Activated T-cell treated with anti-CD3 and anti-CD28 coated beads, Interleukin-2, amount 50 U/mL, for 72 hours (primary cell): Measurements from ENCODE around the gene GMIP. TPM values are rescaled to one million over a fixed set of nuclear protein-coding genes. Genes with fewer than 3 reads are reported as not detected.

Source experiments
- ATAC-seq, 2 donors: fragments of 150-1000 bp; cut with Tn5 transposase; replicated peaks in 1 of 2; 2 replicates each; pipeline ENCODE4 v1.10.0; 2021; ENCODE audit warnings: moderate library complexity in 2 of 2, mild to moderate bottlenecking in 1 of 2
- DNase-seq, 2 donors: peaks; one replicate each; pipeline ENCODE4 v3.0.0; 2021 to 2022; ENCODE audit warnings: mixed read lengths in 1 of 2
- H3K27ac Mint-ChIP-seq: one replicate; pipeline ENCODE4 v1.8.0; 2022; ENCODE audit warnings: mild to moderate bottlenecking, moderate library complexity, mixed read lengths
- H3K27me3 Mint-ChIP-seq: one replicate; pipeline ENCODE4 v1.8.0; 2022; ENCODE audit warnings: low read depth, mixed read lengths
- H3K36me3 Mint-ChIP-seq, 2 donors: one replicate each; pipeline ENCODE4 v1.8.0; 2022; ENCODE audit warnings: mixed read lengths in 2 of 2, mild to moderate bottlenecking in 1 of 2; ENCODE audit not compliant: insufficient read depth in 2 of 2
- H3K4me1 Mint-ChIP-seq: one replicate; pipeline ENCODE4 v1.8.0; 2022; ENCODE audit warnings: low read depth, mixed read lengths
- H3K4me3 Mint-ChIP-seq, 2 donors: one replicate each; pipeline ENCODE4 v1.8.0; 2022; ENCODE audit warnings: mild to moderate bottlenecking in 2 of 2, mixed read lengths in 2 of 2, moderate library complexity in 2 of 2
- H3K9me3 Mint-ChIP-seq, 2 donors: one replicate each; pipeline ENCODE4 v1.8.0; 2022; ENCODE audit warnings: mixed read lengths in 2 of 2
- total RNA-seq, 2 donors: library from RNA; stranded (reverse); gene quantifications; one replicate each; pipeline ENCODE4 v1.2.3, GENCODE V29; 2022

GMIP gene
- total RNA-seq, 2 donors from 2014 or later = 96.4 to 99.8 TPM

DNA sequence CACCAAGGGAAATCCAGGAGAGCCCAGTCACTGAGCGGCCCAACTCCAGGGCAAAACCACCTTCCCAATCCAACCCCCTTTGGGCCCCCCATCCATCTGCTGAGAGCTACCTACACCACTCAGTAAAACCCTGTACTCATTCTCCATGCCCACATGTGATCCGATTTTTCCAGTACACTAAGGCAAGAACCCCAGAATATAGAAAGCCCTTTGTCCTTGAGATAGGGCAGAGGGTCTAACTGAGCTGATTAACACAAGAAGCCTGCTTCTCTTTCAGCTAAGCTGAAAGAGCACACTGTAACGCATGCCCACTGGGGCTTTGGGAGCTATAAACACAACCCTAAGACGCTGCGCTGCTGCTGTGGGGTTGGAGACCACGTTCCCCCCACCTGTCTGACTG is 61.0 kb downstream of the GMIP start:
- Mint-ChIP-seq H3K4me3 (no peak overlapping the region), H3K4me1 (peaks cover 17% of the 10 kb centered on the region), H3K27me3 (no peaks in the 10 kb centered on the region), H3K9me3 (no peaks in the 10 kb centered on the region), H3K36me3 (peaks cover 3% of the 10 kb centered on the region in 2 donors), H3K27ac (peak overlapping the region; percentile 43)
- no peak for ATAC-seq
- no peak for DNase-seq

DNA sequence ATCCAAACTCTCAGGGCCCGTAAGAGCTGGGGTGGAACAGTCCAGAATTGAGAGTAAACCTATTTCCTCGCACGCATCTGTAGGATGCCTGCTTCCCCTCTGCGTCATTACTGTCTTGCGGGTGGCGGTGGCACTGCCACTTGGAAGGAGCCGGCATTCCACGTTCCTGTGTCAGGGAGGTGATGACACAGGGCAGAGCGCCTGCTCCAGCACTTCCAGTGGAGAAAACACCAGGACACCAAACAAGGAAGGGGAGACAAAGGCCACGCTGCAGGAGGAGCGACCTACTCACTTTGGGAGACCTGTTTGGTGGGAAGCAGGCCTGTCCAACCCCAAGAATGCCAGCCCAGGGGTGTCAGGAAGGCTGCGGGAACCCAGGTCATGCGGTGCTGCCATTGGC is 62.1 kb downstream of the GMIP start:
- Mint-ChIP-seq H3K4me3 (no peak overlapping the region), H3K9me3 (no peaks in the 10 kb centered on the region), H3K4me1 (peaks cover 17% of the 10 kb centered on the region), H3K27ac (no peak overlapping the region), H3K36me3 (peaks cover 3% of the 10 kb centered on the region in 2 donors), H3K27me3 (no peaks in the 10 kb centered on the region)
- no peak for DNase-seq
- no peak for ATAC-seq

DNA sequence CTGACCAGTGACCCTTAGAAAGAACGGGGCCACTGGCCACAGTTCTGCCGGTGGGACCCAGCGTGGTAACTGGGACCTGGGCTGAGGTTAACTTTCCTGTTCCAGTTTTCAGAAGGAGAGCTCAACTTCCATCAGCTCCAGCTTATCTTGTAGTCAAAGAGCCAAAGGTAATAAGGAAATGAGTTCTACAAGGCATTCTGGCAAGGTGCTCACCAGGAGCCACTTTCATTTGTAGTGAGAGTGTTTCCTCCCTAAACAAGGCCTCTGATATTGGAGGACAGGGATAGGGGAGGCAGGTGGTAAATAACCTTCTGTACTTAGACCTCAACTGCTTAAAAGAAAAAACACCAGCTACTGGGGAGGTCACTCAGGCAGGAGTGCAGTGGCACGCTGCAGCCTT is 63.0 kb downstream of the GMIP start:
- H3K27me3 Mint-ChIP-seq = no peaks in the 10 kb centered on the region
- H3K4me1 Mint-ChIP-seq = peaks cover 17% of the 10 kb centered on the region
- H3K36me3 Mint-ChIP-seq = peaks cover 3% of the 10 kb centered on the region in 2 donors
- H3K9me3 Mint-ChIP-seq = no peaks in the 10 kb centered on the region
- H3K4me3 Mint-ChIP-seq = no peak overlapping the region
- no peak overlapping the region for H3K27ac Mint-ChIP-seq
- DNase-seq (no peak), ATAC-seq (no peak)

DNA sequence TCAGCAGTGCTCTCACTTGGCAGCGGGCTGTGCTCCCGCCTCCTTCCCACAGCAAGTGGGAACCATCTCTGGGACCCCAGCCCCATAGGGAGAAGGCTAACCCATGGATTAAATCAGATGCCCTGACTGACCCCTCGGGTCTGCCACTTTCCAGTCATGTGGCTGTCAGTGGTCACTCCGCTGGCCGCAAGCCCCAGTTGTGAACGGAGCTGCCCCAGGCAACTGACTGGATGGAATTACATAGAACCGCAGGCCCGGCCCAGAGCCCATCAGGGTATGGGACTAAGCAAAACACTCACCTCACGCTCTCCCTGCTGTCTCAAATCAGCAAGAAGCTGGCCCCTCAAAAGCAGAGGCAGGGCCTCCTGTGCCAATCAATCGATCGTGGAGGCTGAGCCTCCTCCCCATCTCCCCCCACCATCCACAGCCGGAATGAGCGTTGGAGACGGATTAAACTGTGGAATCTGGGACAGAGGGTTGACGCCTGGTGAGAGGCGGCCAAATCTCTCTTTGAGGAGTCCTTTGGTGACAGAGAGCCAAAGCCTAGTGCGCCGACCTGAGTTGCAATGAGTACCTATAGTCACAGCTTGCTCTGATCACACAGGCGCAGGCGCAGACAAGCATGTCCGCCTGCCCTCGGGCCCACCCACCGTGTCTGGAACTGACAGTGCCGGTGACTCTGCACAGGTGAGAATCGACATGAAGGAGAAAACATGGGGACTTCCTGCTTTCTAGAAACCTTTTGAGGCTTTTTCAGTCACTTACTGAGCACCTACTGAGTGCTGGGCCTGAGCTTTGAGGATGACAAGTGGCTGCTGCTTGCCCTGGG is 63.7 kb downstream of the GMIP start:
- no peak overlapping the region for H3K4me3 Mint-ChIP-seq
- ATAC-seq (no peak), DNase-seq (no peak)
- no peaks in the 10 kb centered on the region for H3K27me3 Mint-ChIP-seq
- no peak overlapping the region for H3K27ac Mint-ChIP-seq
- H3K36me3 Mint-ChIP-seq = peaks cover 1 to 3% of the 10 kb centered on the region in 2 donors
- no peaks in the 10 kb centered on the region for H3K9me3 Mint-ChIP-seq
- peaks cover 17% of the 10 kb centered on the region for H3K4me1 Mint-ChIP-seq

Other genes starting within 250 kb of the GMIP start
- 100 to 1,000 TPM; 100 to 126 TPM for gene GATAD2A, start 238.0 kb downstream of the GMIP start, total RNA-seq
- gene TSSK6, start 128.1 kb downstream of the GMIP start, total RNA-seq = 1 to 10 TPM; 5.0 to 5.6 TPM
- gene NDUFA13, start 127.4 kb downstream of the GMIP start, total RNA-seq = 100 to 1,000 TPM; 229 to 263 TPM
- gene YJEFN3, start 114.7 kb downstream of the GMIP start, total RNA-seq = 10 to 100 TPM; 18.2 to 21.3 TPM
- under 1 TPM; 0.44 to 0.86 TPM for gene CILP2, start 105.4 kb downstream of the GMIP start, total RNA-seq
- 10 to 100 TPM; 28.3 to 56.8 TPM for gene PBX4, start 25.0 kb downstream of the GMIP start, total RNA-seq
- gene LPAR2, start 15.4 kb downstream of the GMIP start, total RNA-seq = 10 to 100 TPM; 72.8 to 82.2 TPM
- gene ATP13A1, start 20.0 kb upstream of the GMIP start, total RNA-seq = 10 to 100 TPM; 48.8 to 65.4 TPM
- gene ZNF101, start 25.2 kb upstream of the GMIP start, total RNA-seq = 10 to 100 TPM; 67.1 to 77.2 TPM
- gene ZNF14, start 89.5 kb upstream of the GMIP start, total RNA-seq = 10 to 100 TPM in 1 of 2 donors, 1 to 10 TPM in 1; 9.1 to 12.1 TPM
- 10 to 100 TPM; 66.0 to 68.9 TPM for gene ZNF506, start 178.1 kb upstream of the GMIP start, total RNA-seq
- 10 to 100 TPM; 23.8 to 30.8 TPM for gene ZNF253, start 222.2 kb upstream of the GMIP start, total RNA-seq